Naive thymus-derived CD4-positive, alpha-beta T cell (primary cell): ENCODE data around the gene HEATR3. TPM values are rescaled to one million over a fixed set of nuclear protein-coding genes. Genes with fewer than 3 reads are reported as not detected.

Experiments
- ATAC-seq: fragments of 150-1000 bp; cut with Tn5 transposase; 2 replicates; pipeline ENCODE4 v1.10.0; 2021; ENCODE audit warnings: mild to moderate bottlenecking, moderate library complexity
- CTCF ChIA-PET: fragments of 350-600 bp; sonication (Branson Sonifier 250); formaldehyde crosslinking; loops from one replicate; lab custom pipeline; 2021; ENCODE audit warnings: antibody characterized with exemption; lab: Charles Lee
- POLR2A ChIA-PET: fragments of 350-600 bp; sonication (Branson Sonifier 250); formaldehyde crosslinking; loops from one replicate; lab custom pipeline; 2021; ENCODE audit warnings: antibody characterized with exemption, inconsistent platforms; lab: Charles Lee
- DNase-seq, 9 donors: peaks; one replicate each; pipeline versions ENCODE4 v3.0.0 to v3.0.0-alpha.2; 2020 to 2022; ENCODE audit warnings: mixed read lengths in 1 of 9
- H3K27ac ChIP-seq: one replicate; pipeline ENCODE4 v1.7.0; 2013; ENCODE audit warnings: mild to moderate bottlenecking, low read depth, low read length, moderate library complexity
- H3K27me3 ChIP-seq, 2 donors: one replicate each; pipeline ENCODE4 v1.7.0; 2013; ENCODE audit warnings: low read length in 2 of 2, mild to moderate bottlenecking in 2 of 2, moderate library complexity in 2 of 2; ENCODE audit not compliant: control insufficient read depth in 2 of 2, insufficient read depth in 2 of 2
- H3K36me3 ChIP-seq, 3 experiments: 1 replicate in 2 of 3; 2 replicates in 1 of 3; pipeline ENCODE4 v1.7.0; 2013; ENCODE audit warnings: low read length in 3 of 3, mild to moderate bottlenecking in 3 of 3, moderate library complexity in 1 of 3; ENCODE audit not compliant: insufficient read depth in 3 of 3, control insufficient read depth in 2 of 3
- H3K4me1 ChIP-seq, 2 donors: one replicate each; pipeline ENCODE4 v1.7.0; 2013; ENCODE audit warnings: low read length in 2 of 2, mild to moderate bottlenecking in 2 of 2, moderate library complexity in 1 of 2; ENCODE audit not compliant: control insufficient read depth in 2 of 2, insufficient read depth in 2 of 2
- H3K4me3 ChIP-seq: 2 replicates; pipeline ENCODE4 v1.7.0; 2013; ENCODE audit warnings: mild to moderate bottlenecking, low read length
- H3K9me3 ChIP-seq, 3 experiments: 1 replicate in 2 of 3; 2 replicates in 1 of 3; pipeline ENCODE4 v1.7.0; 2013; ENCODE audit warnings: low read length in 3 of 3; ENCODE audit not compliant: control insufficient read depth in 2 of 3
- H3K27ac Mint-ChIP-seq, 9 donors: one replicate each; pipeline ENCODE4 v1.8.0; 2020 to 2022; ENCODE audit warnings: mixed read lengths in 9 of 9, mild to moderate bottlenecking in 8 of 9, moderate library complexity in 5 of 9, inconsistent platforms in 2 of 9
- H3K27me3 Mint-ChIP-seq, 5 donors: one replicate each; pipeline ENCODE4 v1.8.0; 2021 to 2022; ENCODE audit warnings: mixed read lengths in 5 of 5, mild to moderate bottlenecking in 1 of 5
- H3K36me3 Mint-ChIP-seq, 5 donors: one replicate each; pipeline ENCODE4 v1.8.0; 2020 to 2022; ENCODE audit warnings: mixed read lengths in 5 of 5, mild to moderate bottlenecking in 3 of 5, inconsistent platforms in 1 of 5
- H3K4me1 Mint-ChIP-seq, 7 donors: one replicate each; pipeline ENCODE4 v1.8.0; 2020 to 2022; ENCODE audit warnings: mixed read lengths in 7 of 7, mild to moderate bottlenecking in 3 of 7, inconsistent platforms in 1 of 7
- H3K4me3 Mint-ChIP-seq, 10 donors: one replicate each; pipeline ENCODE4 v1.8.0; 2020 to 2022; ENCODE audit warnings: mild to moderate bottlenecking in 10 of 10, mixed read lengths in 10 of 10, moderate library complexity in 6 of 10, inconsistent platforms in 2 of 10
- H3K9me3 Mint-ChIP-seq, 11 donors: one replicate each; pipeline ENCODE4 v1.8.0; 2020 to 2022; ENCODE audit warnings: mixed read lengths in 11 of 11, mild to moderate bottlenecking in 4 of 11, inconsistent platforms in 1 of 11, moderate library complexity in 1 of 11
- intact Hi-C, 2 donors: fragments of 100-400 bp; cut with micrococcal nuclease; formaldehyde crosslinking; loops; one replicate each; pipeline ENCODE4 v1.15.1; 2023
- polyA plus RNA-seq, 2 donors: library from polyadenylated mRNA; unstranded; fragments of 300-500 nt; fragmentation: Illumina TruSeq; gene quantifications; one replicate each; pipeline ENCODE4 v1.2.3, GENCODE V29; 2021
- total RNA-seq, 6 experiments: library from RNA in 5 of 6; stranded (reverse) in 5 of 6; gene quantifications; 1 replicate in 5 of 6; 2 replicates in 1 of 6; pipeline ENCODE4 v1.2.3 and lab custom pipeline; 2021 to 2026

Gene HEATR3
- total and polyA plus RNA-seq, 7 experiments from 2014 or later = 5.7 to 27.5 (median 21.1) TPM

DNA sequence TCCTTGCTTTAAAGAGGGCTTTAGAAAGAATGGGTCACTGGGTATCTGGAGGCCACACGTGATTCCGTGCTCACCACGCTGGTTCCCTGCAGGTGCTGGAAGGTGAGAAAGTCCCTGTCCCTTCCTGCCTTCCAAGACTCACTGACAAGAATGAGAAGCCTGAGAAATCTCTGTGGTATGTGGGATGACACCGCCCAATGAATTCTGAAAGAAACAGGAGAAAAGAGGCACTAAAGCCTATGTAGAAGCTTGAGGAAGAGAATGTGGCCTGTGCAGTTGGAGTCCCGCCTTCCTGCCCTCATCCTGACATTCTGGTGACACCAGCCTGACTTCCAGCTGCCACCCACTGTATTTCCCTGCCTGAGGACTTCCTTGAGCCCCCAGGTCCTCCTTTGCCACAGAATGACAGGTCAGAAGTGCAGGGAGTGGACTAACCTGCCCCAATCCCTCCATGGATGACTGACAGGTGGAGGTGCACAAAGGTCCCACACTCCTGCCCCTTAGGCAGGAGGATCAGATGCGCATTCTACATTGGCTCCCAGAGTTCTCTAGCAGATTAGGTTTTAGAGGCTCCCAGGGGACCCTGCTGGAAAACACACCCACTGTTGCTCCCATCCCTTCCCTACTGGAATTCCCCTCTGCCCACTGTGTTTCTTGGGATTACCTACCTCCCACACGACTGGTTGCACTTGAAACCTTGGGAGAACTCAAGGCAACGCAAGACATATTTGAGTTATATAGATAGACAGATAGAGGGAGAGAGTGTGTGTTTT, 48.8 kb downstream of the HEATR3 start:
- Mint-ChIP-seq H3K27ac (no peak overlapping the region), H3K36me3 (no peaks in the 10 kb centered on the region), H3K4me3 (no peak overlapping the region), H3K9me3 (peaks cover 0 to 4% (median 0%) of the 10 kb centered on the region in 11 donors), H3K27me3 (peaks cover 0 to 5% (median 0%) of the 10 kb centered on the region in 5 donors), H3K4me1 (peaks cover 0 to 5% (median 0%) of the 10 kb centered on the region in 7 donors)
- ATAC-seq (no peak), DNase-seq (no peak)
- Histone ChIP-seq H3K27ac (no peak overlapping the region), H3K4me3 (no peak overlapping the region), H3K36me3 (no peaks in the 10 kb centered on the region), H3K27me3 (no peaks in the 10 kb centered on the region), H3K9me3 (no peaks in the 10 kb centered on the region), H3K4me1 (no peaks in the 10 kb centered on the region)
- intact Hi-C loops = no loop called here
- ChIA-PET POLR2A (no interaction called here), CTCF (no interaction called here)

GRCh38 chr16:50120711-50121110, 54.9 kb downstream of the HEATR3 start:
- no peak overlapping the region for H3K4me3 ChIP-seq
- H3K9me3 ChIP-seq = no peaks in the 10 kb centered on the region
- H3K27me3 ChIP-seq = no peaks in the 10 kb centered on the region
- peaks cover 0 to 5% (median 0%) of the 10 kb centered on the region in 5 donors for H3K27me3 Mint-ChIP-seq
- no peak overlapping the region for H3K4me3 Mint-ChIP-seq
- intact Hi-C loops = loop anchor here (1.0 to 2.0 kb wide), 2 partner anchors 32 kb away; partner anchors contain the start of gene TENT4B (in 1 of the 2)
- ChIA-PET POLR2A (interaction anchor here (1.2 kb wide), 1 partner anchor 54 kb away, joined by 3 read pairs; no protein-coding TSS in a partner anchor), CTCF (interaction anchor here (0.7 to 1.6 kb wide), 4 partner anchors 31 to 96 kb away, joined by 3 to 4 read pairs (median 3); partner anchors contain the start of gene CNEP1R1)
- DNase-seq (no peak), ATAC-seq (no peak)
- H3K9me3 Mint-ChIP-seq = peaks cover 0 to 5% (median 0%) of the 10 kb centered on the region in 11 donors
- peaks cover 0 to 3% (median 0%) of the 10 kb centered on the region in 5 donors for H3K36me3 Mint-ChIP-seq
- H3K4me1 ChIP-seq = peaks cover 0 to 13% of the 10 kb centered on the region in 2 donors
- H3K27ac Mint-ChIP-seq = peak overlapping the region in 4 of 9 donors; percentile 38 to 79 (median 50)
- H3K36me3 ChIP-seq = no peaks in the 10 kb centered on the region
- H3K27ac ChIP-seq = no peak overlapping the region
- H3K4me1 Mint-ChIP-seq = peaks cover 7 to 45% (median 19%) of the 10 kb centered on the region in 7 donors

DNA sequence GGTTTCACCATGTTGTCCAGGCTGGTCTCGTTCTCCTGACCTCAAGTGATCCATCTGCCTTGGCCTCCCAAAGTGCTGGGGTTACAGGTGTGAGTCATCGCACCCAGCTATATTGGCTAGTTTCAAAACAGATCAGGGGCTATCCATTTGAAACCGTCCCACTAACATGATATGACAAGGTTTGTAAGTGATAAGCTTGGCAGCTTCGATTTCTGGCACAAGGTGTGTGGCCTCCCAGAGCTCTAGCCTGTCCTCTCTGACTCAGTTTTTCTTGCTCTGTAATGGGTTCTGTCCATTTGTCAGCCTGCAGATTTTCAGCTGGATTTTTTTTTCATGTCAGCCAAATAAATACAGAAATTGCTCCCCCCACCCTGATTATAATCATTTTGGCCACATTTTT, 55.5 kb downstream of the HEATR3 start:
- Mint-ChIP-seq H3K4me3 (peak overlapping the region in 6 of 10 donors; percentile 22 to 51 (median 40)), H3K27ac (peak overlapping the region; percentile 56 to 93 (median 75)), H3K9me3 (peaks cover 0 to 5% (median 0%) of the 10 kb centered on the region in 11 donors), H3K27me3 (peaks cover 0 to 5% (median 0%) of the 10 kb centered on the region in 5 donors), H3K4me1 (peaks cover 7 to 45% (median 19%) of the 10 kb centered on the region in 7 donors), H3K36me3 (peaks cover 0 to 3% (median 0%) of the 10 kb centered on the region in 5 donors)
- no peaks in the 10 kb centered on the region for H3K9me3 ChIP-seq
- POLR2A ChIA-PET = interaction anchor here (1.2 kb wide), 1 partner anchor 54 kb away, joined by 3 read pairs; no protein-coding TSS in a partner anchor
- peak overlapping the region; percentile 29 for H3K27ac ChIP-seq
- H3K36me3 ChIP-seq = no peaks in the 10 kb centered on the region
- peaks cover 0 to 13% of the 10 kb centered on the region in 2 donors for H3K4me1 ChIP-seq
- CTCF ChIA-PET = interaction anchor here (0.6 to 1.6 kb wide), 7 partner anchors 24 to 735 kb away, joined by 3 to 5 read pairs (median 3); partner anchors contain the start of gene CNEP1R1
- ATAC-seq (no peak), DNase-seq (no peak)
- intact Hi-C loops = loop anchor here (1.0 to 2.0 kb wide), 2 partner anchors 31 to 32 kb away; partner anchors contain the start of gene TENT4B (in 1 of the 2)
- H3K4me3 ChIP-seq = no peak overlapping the region
- no peaks in the 10 kb centered on the region for H3K27me3 ChIP-seq

DNA sequence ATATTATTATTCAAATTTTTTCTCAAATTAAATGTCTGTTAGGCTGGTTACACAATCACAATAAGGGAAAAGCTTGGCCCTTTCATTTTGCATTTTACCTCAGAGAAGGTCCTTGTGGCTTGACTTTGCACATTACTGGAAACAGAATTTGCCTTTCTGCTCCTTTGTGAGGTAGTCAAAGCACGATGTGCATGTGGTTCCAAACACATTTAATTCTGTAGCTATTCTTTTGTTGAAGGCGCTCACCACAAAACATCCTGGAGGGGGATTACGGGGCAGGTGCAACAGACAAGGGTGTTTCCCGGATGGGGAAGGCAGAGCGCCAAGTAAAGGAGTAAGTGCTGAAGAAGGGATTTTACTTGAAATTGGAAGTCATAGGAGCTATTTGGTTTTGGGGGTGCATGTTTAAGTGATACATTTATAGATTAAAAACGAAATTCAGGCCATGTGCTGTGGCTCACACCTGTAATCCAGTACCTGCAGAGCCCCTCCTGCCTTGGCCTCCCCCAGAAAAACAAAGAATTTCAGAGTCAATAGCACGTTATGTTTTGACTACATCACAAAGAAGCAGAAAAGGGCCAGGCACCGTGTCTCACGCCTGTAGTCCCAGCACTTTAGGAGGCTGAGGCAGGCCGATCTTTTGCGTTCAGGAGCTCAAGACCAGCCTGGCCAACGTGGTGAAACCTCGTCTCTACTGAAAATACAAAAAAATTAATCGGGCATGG, 56.1 kb downstream of the HEATR3 start:
- POLR2A ChIA-PET = interaction anchor here (0.9 kb wide), 1 partner anchor 56 kb away, joined by 3 read pairs; the partner anchor contains the start of gene HEATR3
- H3K4me1 ChIP-seq = peaks cover 0 to 13% of the 10 kb centered on the region in 2 donors
- peak overlapping the region; percentile 29 for H3K27ac ChIP-seq
- ATAC-seq = peak; percentile 80
- Mint-ChIP-seq H3K27ac (peak overlapping the region; percentile 56 to 93 (median 75)), H3K27me3 (no peaks in the 10 kb centered on the region), H3K36me3 (peaks cover 0 to 3% (median 0%) of the 10 kb centered on the region in 5 donors), H3K4me1 (peaks cover 7 to 45% (median 19%) of the 10 kb centered on the region in 7 donors), H3K4me3 (peak overlapping the region in 8 of 10 donors; percentile 6 to 71 (median 40)), H3K9me3 (peaks cover 0 to 5% (median 0%) of the 10 kb centered on the region in 11 donors)
- DNase-seq = peak in 8 of 9 donors; percentile 46 to 77 (median 58)
- H3K9me3 ChIP-seq = no peaks in the 10 kb centered on the region
- H3K27me3 ChIP-seq = no peaks in the 10 kb centered on the region
- intact Hi-C loops = loop anchor here (1.0 to 2.0 kb wide), 2 partner anchors 30 to 31 kb away; partner anchors contain the start of gene TENT4B (in 1 of the 2)
- no peak overlapping the region for H3K4me3 ChIP-seq
- no peaks in the 10 kb centered on the region for H3K36me3 ChIP-seq
- CTCF ChIA-PET = interaction anchor here (0.6 to 1.6 kb wide), 8 partner anchors 14 to 734 kb away, joined by 3 to 5 read pairs (median 3); partner anchors contain the start of gene CNEP1R1

DNA sequence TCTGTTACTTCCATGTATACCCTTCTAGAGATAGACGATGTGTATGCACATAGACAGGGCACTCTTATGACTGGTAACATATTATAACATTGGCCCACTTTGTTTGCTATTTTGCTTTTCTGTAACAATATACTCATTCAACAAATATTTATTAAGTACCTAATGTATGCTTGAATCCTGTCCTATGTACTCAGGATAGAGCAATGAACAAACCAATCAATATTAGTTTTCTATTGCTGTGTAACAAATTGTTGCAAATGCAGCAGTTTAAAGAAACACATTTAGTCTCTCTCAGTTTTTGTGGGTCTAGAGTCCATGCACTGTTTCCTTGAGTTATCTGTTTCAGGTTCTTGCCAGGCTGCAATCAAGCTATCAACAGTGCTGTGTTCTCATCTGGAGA, 57.6 kb downstream of the HEATR3 start:
- POLR2A ChIA-PET = no interaction called here
- Histone ChIP-seq H3K4me3 (no peak overlapping the region), H3K9me3 (no peaks in the 10 kb centered on the region), H3K27me3 (no peaks in the 10 kb centered on the region), H3K36me3 (no peaks in the 10 kb centered on the region), H3K27ac (no peak overlapping the region), H3K4me1 (peaks cover 0 to 13% of the 10 kb centered on the region in 2 donors)
- Mint-ChIP-seq H3K27ac (peak overlapping the region in 4 of 9 donors; percentile 26 to 78 (median 48)), H3K4me3 (no peak overlapping the region), H3K4me1 (peaks cover 7 to 47% (median 19%) of the 10 kb centered on the region in 7 donors), H3K27me3 (no peaks in the 10 kb centered on the region), H3K36me3 (peaks cover 0 to 3% (median 0%) of the 10 kb centered on the region in 5 donors), H3K9me3 (peaks cover 0 to 5% (median 0%) of the 10 kb centered on the region in 11 donors)
- DNase-seq (no peak), ATAC-seq (no peak)
- CTCF ChIA-PET = interaction anchor here (1.4 kb wide), 1 partner anchor 87 kb away, joined by 4 read pairs; no protein-coding TSS in a partner anchor
- intact Hi-C loops = loop anchor here in 1 of 2 donors (1.0 kb wide), 1 partner anchor 32 kb away; no protein-coding TSS in a partner anchor

DNA sequence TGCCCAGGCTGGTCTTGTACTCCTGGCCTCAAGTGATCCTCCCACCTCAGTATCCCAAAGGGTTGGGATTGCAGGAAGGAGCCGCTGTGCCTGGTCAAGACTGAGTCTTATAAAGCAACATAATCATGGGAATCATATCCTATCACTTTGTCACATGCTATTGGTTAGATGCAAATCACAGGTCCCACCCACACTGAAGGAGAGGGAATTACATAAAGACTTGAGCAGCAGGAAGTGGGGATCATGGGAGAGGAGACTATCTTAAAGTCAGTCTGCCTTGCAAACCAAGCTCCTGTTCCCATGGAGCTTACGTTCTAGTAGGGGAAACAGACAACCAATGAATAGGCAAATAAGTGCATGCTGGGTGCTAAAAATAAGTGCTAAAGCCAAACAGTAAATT, 59.0 kb downstream of the HEATR3 start:
- POLR2A ChIA-PET = no interaction called here
- Histone ChIP-seq H3K27me3 (no peaks in the 10 kb centered on the region), H3K9me3 (no peaks in the 10 kb centered on the region), H3K4me1 (peaks cover 0 to 13% of the 10 kb centered on the region in 2 donors), H3K4me3 (no peak overlapping the region), H3K36me3 (no peaks in the 10 kb centered on the region), H3K27ac (no peak overlapping the region)
- peaks cover 7 to 41% (median 19%) of the 10 kb centered on the region in 7 donors for H3K4me1 Mint-ChIP-seq
- H3K27ac Mint-ChIP-seq = peak overlapping the region in 4 of 9 donors; percentile 8 to 61 (median 24)
- intact Hi-C loops = no loop called here
- H3K4me3 Mint-ChIP-seq = no peak overlapping the region
- H3K9me3 Mint-ChIP-seq = peaks cover 0 to 5% (median 0%) of the 10 kb centered on the region in 11 donors
- no peak for ATAC-seq
- CTCF ChIA-PET = interaction anchor here (1.4 kb wide), 1 partner anchor 86 kb away, joined by 4 read pairs; no protein-coding TSS in a partner anchor
- DNase-seq = no peak
- H3K36me3 Mint-ChIP-seq = peaks cover 0 to 3% (median 0%) of the 10 kb centered on the region in 5 donors
- H3K27me3 Mint-ChIP-seq = no peaks in the 10 kb centered on the region
